ENCODE data around the gene NOC4L. TPM values are rescaled to one million over a fixed set of nuclear protein-coding genes. Genes with fewer than 3 reads are reported as not detected.

The NOC4L gene
- polyA plus RNA-seq, 1 experiment = 8.1 TPM

DNA sequence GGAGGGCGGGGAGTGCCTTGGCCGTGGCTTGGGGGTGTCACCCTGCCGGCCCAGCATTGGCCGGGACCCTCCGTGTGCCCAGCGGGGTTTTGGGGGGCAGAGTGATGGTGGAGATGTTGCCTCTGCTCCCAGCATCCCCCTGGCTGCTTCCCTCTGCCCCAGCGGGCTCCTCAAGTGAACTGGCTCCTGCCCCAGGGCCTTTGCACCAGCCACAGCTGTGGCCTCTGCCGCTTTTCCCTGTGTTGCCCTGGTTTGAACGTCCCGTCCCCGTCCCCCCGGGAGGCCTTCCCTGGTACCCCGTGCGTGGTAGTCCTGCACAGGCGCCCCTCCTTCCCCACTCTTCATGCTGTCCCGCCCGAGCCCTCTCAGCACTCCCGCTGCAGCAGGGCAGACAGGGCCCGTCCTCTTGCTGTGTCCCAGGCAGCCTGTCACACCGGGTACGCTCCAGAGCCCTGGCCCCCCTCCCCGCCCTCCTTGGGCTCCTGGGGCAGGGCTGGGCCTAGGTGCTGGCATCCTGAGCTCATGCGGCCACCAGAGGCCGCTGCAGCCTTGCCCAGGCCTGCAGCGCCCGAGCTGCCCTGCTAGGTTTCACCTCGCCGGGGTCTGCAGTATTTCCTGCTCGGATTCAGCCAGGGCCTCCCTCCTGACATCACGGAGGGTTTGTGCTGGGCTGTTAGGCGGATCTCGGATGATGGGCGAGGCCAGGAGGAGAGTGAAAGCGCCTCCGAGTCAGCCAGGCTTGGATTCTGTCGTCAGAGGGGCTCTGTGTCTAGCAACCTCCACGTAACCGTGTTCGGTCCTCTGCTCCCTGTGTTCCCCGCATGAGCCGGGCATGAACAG lies 9.5 kb downstream of the NOC4L start:
- peaks cover 10% of the 10 kb centered on the region; the same call in 1 of the 2 replicates for H3K36me3 ChIP-seq (ENCODE audit: control insufficient read depth, insufficient read depth, low read length)
- DNase-seq (ENCODE audit: low read depth) = no peak
- ChIA-PET POLR2A (no interaction called here), CTCF (interaction anchor here (0.6 to 3.8 kb wide), 33 partner anchors 9 to 1036 kb away, joined by 3 to 41 read pairs (median 4); no protein-coding TSS in a partner anchor)
- H3K4me3 ChIP-seq (ENCODE audit: low read depth, low read length) = no peak overlapping the region
- TF ChIP-seq, protein P1, sequence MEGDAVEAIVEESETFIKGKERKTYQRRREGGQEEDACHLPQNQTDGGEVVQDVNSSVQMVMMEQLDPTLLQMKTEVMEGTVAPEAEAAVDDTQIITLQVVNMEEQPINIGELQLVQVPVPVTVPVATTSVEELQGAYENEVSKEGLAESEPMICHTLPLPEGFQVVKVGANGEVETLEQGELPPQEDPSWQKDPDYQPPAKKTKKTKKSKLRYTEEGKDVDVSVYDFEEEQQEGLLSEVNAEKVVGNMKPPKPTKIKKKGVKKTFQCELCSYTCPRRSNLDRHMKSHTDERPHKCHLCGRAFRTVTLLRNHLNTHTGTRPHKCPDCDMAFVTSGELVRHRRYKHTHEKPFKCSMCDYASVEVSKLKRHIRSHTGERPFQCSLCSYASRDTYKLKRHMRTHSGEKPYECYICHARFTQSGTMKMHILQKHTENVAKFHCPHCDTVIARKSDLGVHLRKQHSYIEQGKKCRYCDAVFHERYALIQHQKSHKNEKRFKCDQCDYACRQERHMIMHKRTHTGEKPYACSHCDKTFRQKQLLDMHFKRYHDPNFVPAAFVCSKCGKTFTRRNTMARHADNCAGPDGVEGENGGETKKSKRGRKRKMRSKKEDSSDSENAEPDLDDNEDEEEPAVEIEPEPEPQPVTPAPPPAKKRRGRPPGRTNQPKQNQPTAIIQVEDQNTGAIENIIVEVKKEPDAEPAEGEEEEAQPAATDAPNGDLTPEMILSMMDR (IDR thresholded peaks at IDR 0.05; ENCODE audit: insufficient read depth, low read depth, low read length) = peak; percentile 98
- no peaks in the 10 kb centered on the region for H3K27me3 ChIP-seq (ENCODE audit: control insufficient read depth, insufficient read depth, low read length)

DNA sequence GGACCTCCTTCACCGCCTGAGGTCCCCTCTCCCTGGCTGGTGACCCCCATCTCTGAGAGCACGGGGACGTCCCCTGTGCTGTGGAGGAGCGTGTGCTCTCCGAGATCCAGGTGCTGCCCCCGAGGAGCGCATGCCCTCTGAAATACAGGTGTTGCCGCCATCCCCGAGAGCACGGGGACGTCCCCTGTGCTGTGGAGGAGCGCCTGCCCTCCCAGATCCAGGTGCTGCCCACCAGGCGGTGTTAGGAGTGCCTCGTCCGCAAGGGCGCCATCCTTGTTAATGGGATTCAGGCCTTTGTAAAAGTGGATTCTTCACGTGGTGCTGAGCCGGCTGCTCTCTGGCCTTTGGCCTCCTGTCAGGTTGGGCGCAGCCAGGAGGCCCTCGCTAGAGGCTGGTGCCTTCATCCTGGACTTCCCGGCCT lies 10.1 kb downstream of the NOC4L start:
- TF ChIP-seq, protein P1 (IDR thresholded peaks at IDR 0.05; ENCODE audit: insufficient read depth, low read depth, low read length) = no peak
- Histone ChIP-seq H3K4me3 (ENCODE audit: low read depth, low read length) (no peak overlapping the region), H3K36me3 (ENCODE audit: control insufficient read depth, insufficient read depth, low read length) (peaks cover 10% of the 10 kb centered on the region; the same call in 1 of the 2 replicates), H3K27me3 (ENCODE audit: control insufficient read depth, insufficient read depth, low read length) (no peaks in the 10 kb centered on the region)
- ChIA-PET POLR2A (no interaction called here), CTCF (interaction anchor here (0.6 to 3.8 kb wide), 31 partner anchors 8 to 1037 kb away, joined by 3 to 41 read pairs (median 4); no protein-coding TSS in a partner anchor)
- no peak for DNase-seq (ENCODE audit: low read depth)

DNA sequence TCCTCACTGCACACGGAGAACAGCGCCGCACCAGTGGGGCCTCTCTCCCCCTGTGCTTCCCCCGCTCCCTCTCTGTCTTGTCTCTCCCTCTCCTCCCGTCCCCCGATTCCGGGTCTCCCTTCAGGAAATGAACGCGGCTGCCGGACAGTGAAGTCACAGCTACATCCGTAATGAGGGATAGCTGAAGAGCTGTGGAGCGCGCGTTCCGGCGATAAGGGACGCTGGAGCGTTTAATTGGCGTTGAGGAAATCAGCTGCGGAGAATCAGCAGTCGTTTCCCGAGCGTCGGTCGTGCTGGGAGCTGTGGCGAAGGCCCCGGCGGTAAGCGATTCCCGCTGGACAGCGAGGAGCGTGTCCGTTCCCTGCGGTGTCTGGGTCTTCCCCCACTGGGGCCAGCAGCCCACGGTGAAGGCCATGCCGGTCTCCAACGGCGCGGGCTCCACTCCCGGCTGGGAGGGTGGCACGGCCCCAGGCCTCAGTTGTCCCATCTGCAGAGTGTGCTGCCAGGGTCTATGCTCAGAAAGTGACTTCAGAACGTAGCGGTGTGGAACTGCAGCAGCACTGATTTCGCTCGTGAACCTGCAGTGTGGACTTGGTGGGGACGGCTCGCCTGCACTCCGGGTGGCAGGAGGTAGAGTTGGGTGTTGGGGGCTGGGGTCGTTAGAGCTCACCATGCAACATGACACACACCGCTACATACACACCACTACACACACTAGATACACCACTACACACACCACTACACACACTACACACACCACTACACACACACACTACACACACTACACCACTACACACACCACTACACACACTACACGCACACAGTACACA lies 10.9 kb downstream of the NOC4L start:
- no peak overlapping the region for H3K4me3 ChIP-seq (ENCODE audit: low read depth, low read length)
- no peaks in the 10 kb centered on the region for H3K27me3 ChIP-seq (ENCODE audit: control insufficient read depth, insufficient read depth, low read length)
- CTCF ChIA-PET = interaction anchor here (0.6 to 1.4 kb wide), 4 partner anchors 253 to 460 kb away, joined by 3 to 9 read pairs (median 4); no protein-coding TSS in a partner anchor
- no peak for DNase-seq (ENCODE audit: low read depth)
- TF ChIP-seq, protein P1 (IDR thresholded peaks at IDR 0.05; ENCODE audit: insufficient read depth, low read depth, low read length) = no peak
- peaks cover 10% of the 10 kb centered on the region; the same call in 1 of the 2 replicates for H3K36me3 ChIP-seq (ENCODE audit: control insufficient read depth, insufficient read depth, low read length)
- POLR2A ChIA-PET = no interaction called here

DNA sequence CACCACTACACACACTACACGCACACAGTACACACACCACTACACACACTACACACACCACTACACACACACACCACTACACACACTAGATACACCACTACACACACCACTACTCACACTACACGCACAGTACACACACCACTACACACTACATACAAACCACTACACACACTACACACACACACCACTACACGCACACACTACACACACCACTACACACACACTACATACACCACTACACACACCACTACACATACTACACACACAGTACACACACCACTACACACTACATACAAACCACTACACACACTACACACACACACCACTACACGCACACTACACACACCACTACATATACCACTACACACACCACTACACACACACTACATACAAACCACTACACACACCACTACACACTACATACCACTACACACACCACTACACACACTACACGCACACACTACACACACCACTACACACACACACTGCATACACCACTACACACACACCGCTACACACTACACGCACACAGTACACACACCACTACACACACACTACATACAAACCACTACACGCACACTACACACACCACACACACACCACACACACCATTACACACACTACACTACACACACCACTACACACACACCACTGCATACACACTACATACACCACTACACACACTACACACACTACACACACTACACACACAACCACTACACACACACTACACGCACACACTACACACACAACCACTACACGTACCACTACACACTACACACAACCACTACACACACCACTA lies 11.7 kb downstream of the NOC4L start:
- Histone ChIP-seq H3K36me3 (ENCODE audit: control insufficient read depth, insufficient read depth, low read length) (peaks cover 10% of the 10 kb centered on the region; the same call in 1 of the 2 replicates), H3K27me3 (ENCODE audit: control insufficient read depth, insufficient read depth, low read length) (no peaks in the 10 kb centered on the region), H3K4me3 (ENCODE audit: low read depth, low read length) (no peak overlapping the region)
- TF ChIP-seq, protein P1 (IDR thresholded peaks at IDR 0.05; ENCODE audit: insufficient read depth, low read depth, low read length) = no peak
- ChIA-PET CTCF (interaction anchor here (0.6 to 1.4 kb wide), 2 partner anchors 252 to 459 kb away, joined by 3 to 4 read pairs; no protein-coding TSS in a partner anchor), POLR2A (no interaction called here)
- no peak for DNase-seq (ENCODE audit: low read depth)
